Lower leg skin (tissue), 3 donors: ENCODE data around the gene MRPS25.

ENCODE experiments used
- CTCF ChIP-seq, 3 donors: fragments of 450-650 bp; IDR thresholded peaks; one replicate each; pipeline ENCODE4 v1.5.1; 2016; ENCODE audit warnings: antibody characterized with exemption in 3 of 3, mild to moderate bottlenecking in 3 of 3, moderate library complexity in 2 of 3
- POLR2A ChIP-seq, 2 donors: fragments of 450-650 bp; IDR thresholded peaks; one replicate each; pipeline ENCODE4 v1.6.1; 2016 to 2017; ENCODE audit warnings: antibody characterized with exemption in 2 of 2, mild to moderate bottlenecking in 1 of 2, moderate library complexity in 1 of 2

- TF ChIP-seq CTCF (IDR thresholded peaks at IDR 0.05) = no peak
- TF ChIP-seq POLR2A (IDR thresholded peaks at IDR 0.05) = no peak
Measured at GRCh38 chr3:15071699-15072098, 6.6 kb upstream of the MRPS25 start.
